Cortex of kidney (tissue), 1 donor: ENCODE results near the gene ATP2B2.

ENCODE experiments used
- DNase-seq: peaks from one replicate; lab custom pipeline; 2025; lab: John Stamatoyannopoulos, UW

The ATP2B2 gene

DNA sequence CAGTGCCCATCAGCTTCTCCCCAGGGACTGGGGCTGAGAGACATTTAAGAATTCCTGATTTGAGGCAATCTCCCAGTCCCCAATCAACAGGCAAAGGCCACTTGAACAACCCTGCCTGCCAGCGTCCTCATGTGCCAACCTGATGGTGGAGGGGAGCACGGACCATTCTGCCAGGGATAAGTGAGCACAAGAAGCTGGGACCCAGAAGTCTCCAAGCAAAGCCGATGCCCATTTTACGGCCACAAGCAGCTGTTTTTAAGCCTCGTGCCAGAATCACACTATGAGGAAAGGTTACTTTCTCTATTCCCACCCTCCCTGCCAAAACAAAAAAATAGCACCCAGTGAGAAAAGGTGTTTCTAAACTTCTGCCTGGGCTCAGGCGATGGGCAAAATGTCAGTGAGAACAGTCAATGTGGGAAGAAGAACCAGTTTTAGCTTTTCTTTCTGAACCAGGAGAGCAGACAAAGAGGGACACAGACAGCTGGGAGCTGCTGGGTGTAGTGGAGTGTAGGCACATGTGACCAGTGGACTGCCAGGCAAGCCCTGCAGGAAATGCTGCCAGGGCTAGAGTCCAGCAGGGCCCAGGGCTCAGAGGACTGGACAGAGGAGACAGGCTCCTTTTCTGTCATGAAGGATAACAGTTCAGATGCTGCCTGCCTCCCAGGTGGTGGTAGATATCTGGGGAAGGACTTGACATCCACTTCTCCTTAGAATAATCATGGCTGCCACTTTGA lies 57.7 kb downstream of the ATP2B2 start:
- DNase-seq, result no peak

DNA sequence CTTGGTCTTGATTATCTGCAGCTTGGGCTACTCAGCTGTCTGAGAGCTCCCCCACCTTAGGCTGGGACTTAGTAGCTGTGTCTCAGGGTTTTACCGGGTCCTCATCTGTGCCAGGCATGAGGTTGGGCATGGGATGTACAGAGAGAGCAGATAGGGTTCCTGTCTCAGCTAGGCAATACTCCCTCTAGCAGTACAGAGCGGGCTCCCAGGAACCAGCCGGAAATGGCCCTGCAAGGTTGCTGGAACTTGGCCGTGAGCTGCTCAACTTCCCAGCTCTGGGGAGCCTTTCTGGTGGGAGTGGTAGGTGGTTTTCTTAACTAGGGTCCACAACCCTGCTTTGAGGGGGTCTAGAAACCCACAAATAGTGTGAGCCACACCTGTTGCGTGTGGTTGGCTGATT lies 58.3 kb downstream of the ATP2B2 start:
- DNase-seq, result no peak

DNA sequence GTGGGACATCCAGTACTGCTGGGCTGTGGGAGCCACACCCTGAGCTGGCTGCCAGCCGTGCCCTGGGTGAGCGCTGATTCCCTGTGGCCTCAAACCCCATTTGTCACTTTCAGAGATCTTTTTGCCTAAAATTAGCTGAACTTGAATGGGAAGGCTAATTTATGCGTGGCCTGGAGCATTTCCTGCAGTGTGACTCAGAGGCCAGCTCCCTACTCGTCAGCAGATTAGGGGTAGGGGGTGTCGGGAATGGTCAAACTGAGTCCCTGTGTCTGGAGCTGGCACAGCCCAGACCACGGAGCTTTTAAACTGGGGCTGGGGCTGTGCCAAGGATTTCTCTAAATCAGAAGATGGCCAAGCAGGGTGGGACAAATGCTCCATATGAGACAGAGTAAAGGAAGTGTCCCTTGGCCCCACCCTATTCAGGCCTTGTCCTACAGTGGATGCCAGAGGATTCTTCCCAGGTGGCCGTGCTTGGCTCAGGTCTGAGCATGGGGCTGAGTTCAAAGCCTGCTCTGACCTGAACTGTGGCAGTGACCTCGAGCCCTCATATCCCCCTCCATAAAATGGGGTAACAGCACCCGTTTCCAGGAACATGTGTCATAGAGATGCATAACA lies 59.7 kb downstream of the ATP2B2 start:
- DNase-seq, result no peak

DNA sequence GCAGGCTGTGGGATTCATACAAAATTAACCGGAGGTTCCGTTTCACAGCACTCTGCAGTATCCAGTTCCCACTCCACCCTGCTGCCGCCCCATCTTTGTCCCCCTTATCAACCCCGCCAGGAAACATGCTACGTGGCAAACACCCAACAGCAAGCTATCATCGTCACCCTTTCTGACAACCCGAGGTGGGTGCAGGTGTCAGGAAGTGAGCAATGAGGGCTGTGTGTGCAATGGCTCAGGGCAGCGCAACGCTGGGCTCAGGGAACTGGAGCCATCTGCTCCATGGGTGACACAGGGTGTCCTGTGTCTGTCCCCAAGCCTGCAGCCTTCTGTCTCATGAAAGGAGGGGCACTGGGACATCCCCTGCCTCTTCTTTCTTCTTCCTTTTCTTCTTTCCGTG lies 60.9 kb downstream of the ATP2B2 start:
- no peak for DNase-seq

DNA sequence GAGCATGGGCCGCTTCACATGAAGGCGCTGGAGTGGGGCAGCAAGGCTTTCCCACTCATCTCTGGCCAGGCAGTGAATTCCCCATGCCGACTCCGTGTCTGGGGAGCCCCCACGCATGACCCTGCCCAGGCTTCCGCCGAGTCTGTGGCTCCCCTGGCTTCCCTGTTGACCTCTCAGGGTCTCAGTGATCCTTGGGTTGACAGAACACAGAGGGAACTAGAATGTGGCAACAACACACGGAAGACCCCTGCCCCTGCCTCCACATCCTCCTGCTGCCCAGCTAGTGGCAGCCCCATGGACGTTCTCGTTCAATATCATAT lies 61.3 kb downstream of the ATP2B2 start:
- no peak for DNase-seq

DNA sequence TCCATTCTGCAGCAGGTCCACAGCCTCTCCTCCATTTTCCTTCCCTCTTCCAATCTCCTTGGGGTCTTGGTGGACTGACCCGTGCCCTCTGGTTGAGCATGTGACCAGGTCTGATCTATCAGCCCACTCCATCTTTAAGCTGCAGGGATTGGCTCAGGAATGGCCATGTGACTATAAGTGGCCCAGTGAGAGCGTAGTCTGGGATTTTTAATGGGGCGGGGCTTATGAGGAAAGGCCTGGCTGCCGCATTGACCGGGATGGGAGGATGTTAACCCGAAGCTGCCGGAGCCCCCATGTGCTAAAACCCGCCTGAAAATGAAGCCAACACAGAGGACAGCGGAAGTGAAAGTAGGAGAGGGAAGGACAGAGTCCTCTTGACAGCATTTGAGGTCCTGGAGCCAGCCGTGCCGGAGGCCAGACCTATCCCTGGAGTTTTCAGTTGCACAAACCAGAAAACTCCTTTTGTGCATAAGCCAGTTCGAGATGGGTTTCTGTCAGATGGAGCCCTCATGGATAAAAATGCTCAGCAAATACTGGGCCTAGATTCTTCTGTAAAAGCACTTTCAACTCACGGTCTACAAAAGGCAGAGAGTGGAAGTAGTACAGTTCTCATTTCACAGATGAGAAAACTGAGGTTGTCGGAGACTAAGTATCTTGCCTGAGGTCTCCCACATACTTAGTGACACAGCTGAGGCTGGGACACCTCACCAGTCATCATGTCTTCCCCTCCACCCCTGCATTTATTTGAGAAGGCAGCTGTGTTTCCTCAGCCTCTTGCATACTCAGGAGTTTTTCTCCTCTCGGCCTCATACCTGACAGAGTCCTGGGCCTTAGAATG lies 61.9 kb downstream of the ATP2B2 start:
- no peak for DNase-seq

DNA sequence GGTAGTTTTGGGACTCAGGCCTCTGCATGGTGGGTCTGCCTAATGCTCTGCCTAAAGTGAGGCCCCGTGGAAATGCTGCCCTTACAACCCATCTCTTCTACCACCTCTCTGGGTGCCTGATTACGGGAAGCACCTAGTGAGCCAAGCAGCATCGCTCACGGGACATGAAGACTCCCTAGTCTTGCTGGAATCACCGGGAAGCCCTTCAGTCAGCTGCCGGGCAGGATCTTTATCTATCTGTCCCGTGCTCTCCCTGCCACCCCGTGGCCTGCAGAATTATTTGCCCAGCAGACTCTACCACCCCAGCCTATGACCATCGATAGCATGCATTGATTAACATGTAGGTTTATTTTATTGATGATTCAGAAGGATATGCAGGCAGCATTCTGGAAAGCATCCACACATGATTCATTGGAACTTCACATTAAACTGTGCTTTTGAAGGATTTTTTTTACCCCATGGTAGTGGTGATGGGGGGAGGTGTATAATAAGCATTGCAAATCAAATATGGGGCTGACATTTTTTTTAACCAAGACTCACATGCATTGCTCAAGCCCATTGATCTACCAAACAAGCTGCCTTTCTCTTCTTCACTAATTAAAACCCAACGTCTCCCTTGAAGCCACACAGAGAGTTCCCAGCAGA lies 63.1 kb downstream of the ATP2B2 start:
- DNase-seq, result no peak

DNA sequence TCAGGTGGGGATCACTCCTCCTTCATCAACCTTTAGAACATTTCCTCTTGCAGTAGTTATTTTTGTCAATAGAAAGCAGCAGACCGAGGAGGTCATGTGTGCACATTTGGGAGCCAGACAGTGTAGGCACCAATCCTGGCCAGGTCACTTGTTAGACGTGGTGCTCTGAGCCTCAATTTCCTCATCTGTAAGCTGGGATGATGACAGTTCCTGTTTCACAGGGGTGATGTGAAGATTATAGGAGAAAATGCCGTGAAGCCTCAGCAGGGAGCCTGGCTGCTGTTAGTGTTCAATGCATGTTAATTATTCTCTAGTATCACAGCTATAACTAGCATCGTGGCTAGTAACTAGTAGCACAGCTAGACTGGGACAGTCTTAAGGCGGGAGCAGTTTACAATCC lies 64.7 kb downstream of the ATP2B2 start:
- DNase-seq, result no peak

DNA sequence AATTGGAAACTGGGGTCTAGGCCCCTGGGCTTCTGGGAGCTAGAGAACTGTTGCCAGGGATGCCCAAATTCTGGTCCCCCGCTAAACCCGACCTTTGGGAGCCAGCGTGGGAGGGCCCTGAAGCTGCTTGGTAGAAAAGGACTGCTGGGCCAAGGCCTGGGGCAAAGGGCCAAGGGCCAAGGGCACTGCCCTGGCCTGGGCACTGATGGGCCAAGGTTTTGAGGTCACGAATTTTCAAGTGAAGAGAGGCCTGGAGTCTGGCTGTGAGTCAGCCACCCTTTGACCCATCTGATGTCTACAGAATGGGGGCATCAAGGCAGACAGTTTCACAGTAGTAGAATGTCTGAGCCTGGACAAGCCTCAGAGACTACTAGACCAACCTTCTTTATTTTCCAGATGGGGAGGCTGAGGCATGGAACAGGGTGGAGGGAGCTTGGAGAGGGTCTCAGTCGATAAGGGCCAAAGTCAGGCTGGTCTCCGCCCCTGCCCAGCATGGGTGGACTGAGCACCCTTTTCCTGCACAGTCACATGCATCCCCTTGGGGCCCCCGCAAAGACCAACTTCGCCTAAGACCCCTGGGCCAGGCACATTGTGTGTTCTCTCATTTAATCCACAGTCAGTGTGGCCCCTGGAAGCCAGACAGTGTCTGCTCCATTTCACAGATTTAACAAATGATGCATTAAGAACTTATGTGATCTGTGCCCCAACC lies 66.3 kb downstream of the ATP2B2 start:
- no peak for DNase-seq

DNA sequence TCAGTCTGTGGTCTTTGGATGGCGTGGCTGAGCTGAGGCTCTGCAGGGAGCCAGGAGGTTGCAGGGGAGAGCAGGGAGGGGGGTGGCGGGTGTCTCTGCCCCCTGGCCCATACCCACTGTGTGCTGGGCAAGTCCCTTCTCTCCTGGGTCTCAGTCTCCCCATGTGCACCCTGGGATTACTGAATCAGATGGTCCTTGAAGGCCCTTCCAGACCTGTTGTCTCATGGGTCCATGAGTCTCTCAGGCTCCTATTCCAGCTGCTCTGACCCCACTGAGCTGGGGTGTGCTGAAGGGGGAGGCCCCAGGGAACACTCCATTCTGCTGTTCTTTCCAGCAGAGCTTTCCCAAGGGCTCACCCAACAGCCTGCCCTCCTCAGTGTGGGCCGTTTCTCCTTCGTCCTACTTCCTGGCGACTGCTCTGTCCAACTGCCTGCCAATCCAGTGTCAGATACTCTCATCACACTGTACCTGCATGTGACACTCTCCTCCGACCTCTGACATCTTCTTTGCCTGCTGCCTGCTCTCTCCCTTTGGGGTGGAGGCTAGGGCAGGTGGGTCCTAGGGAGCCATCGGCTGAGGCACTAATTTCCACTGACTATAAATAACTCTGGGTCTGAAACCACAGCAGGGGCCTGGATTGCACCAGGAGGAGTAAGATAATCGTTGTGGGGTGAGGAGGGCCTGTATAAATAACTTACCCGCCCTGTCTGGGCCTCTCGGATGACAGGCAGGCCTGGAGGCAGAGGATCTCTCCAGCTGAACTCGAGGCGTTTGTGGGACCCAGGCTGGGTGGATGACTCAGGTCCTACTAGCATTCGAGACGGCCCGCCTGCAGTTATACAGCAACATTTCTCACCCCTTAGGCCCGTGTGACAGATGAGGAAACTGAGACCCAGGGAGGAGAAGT lies 67.1 kb downstream of the ATP2B2 start:
- no peak for DNase-seq

DNA sequence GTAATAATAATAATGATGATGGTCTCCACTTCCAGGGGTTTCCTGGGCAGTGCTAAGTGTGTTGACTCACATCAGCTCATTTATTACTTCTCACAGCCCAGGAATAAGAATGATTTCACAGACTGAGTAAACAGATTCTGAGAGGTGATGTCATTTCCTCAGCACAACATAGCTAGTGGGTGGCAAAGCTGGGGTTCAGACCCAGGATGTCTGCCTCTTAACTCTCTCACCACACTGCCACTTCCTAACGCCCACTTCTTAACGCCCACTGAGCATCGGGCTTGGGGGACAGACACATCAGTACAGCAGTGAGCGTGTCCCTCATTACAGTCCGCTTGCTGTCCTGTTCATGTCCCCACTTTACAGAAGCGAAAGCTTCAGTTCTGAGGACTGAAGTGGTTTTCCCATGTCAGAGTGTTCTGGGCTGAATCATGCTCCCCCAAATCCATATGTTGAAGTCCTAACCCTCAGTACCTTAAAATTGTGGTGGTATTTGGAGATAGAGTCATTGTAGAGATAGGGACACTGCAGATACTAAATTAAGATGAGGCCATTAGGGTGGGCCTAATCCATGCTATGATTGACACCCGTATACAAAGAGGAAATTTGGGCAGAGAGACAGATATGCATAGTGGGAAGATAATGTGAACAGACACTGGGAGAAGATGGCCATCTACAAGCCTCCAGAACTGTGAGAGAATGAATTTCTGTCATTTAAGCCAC lies 68.0 kb downstream of the ATP2B2 start:
- no peak for DNase-seq

DNA sequence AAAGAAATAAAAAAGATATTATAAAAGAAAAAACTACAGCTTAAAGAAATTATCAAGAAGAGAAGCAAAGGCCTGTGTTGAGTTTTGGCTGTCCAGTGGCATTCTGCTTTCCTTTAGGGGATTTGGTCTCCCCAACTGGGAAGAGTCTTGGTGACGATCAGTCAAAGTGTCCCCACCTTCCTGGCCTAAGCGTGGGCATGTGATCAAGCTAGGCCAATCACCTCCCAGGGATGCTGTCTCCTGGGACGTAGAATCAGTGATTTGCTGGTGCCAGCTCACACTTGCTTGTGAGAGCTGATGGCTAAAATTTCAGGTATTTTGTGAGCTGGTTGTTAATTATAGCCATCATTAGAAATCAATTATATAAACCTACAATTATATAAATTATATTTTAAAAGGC lies 69.5 kb downstream of the ATP2B2 start:
- no peak for DNase-seq

DNA sequence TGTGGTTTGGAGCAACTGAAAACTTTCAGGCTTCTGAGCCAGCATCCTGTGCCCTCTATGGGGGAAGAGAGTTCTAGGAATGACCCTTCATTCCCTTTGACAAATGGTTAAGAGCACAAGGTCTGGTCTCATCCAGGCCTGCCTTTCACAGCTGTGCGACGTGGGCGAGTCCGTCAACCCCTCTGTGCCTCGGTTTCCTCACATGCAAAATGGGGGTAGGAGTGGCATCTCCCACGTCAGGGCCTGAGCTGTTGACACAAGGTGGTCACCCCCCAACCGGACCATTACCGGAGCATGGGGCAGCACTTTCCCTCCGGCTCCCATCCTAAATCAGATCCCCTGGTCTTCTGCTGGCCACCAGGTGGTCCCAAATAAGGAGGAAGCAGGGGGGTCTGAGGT lies 70.4 kb downstream of the ATP2B2 start:
- no peak for DNase-seq

DNA sequence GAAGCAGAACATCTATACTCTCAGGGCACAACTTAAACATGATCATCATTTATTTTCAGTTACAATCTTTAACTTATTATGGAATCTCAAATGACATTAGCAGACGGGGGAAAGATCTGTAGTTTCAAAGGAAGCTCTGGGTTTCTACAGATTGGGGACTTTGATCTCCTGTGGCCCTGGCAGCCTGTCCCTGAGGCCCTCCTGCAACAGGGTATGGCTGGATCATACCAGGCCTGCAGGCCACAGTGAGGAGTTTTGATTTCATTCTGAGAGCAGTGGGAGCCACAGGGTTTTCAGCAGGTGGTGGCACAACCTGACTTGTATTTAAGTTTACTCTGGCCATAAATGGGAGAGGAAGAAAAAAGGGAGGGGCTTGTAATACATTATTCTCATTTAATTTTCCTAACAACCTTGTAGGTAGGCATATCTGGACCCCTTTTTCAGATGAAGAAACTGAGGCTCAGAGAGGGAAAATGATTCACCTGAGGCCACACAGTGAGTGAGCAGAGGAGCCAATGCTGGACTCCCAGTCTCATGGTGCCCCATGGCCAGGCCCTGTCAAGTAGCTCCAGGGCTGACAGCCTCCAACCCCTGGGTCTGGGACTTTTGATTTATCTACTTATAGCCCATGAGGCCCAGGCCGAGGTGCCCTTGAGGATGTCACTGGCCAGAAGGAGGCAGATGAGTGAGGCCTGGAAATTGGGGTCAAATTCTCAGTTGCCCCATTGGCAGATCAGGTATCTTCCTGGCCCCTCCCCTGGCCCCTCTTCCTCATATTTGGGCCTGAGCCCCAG lies 71.0 kb downstream of the ATP2B2 start:
- no peak for DNase-seq

DNA sequence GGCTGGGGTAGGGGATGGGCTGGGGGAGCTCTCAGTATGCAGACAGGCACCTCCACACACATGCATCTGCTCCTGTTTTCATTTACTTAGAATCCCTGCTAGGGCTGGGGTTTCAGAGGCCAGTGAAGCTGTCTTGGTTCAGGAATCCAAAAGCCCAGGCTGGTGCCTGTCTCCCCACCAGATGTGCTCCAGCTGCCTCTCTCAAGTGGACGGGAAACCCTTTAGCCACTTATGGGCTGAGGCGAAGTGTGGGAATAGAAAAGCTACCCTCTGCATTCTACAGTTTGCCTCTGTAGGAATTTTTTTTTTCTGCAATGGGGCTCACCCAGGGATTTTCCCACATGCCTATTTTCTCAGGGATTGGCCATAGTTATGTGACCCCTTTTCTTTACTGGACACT lies 72.5 kb downstream of the ATP2B2 start:
- DNase-seq, result no peak

DNA sequence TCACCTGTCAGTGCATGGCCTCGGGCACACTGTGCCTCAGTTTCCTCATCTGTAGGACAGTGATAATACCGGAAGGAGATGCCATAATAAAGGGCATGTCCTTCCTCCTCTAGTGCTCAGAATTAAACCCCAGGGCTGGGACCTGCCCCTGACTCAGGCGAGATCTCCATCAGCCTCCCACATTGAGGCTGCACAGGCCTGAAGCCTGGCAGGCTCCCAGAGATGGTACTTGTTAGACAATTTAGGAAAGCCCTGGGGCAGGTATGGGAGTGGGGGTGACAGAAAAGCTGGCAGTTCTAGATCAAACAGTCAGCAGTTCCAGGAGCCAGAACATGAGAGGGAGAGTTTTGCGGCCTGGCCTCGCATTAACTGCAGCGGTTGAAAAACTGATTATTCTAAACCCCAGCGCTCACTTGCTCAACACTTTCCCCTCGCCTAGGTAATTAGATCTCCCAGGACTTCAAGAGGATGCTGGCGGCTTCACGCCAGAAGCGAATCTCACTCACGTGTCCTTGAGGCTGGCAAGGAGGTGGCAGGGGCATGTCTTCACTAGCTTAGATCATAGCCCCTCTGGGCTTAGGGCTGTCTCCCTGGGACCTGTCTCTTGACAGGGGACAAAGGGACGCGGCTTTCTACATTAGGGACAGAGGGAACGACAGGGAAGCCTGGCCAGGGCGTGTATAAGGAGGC lies 73.1 kb downstream of the ATP2B2 start:
- no peak for DNase-seq

DNA sequence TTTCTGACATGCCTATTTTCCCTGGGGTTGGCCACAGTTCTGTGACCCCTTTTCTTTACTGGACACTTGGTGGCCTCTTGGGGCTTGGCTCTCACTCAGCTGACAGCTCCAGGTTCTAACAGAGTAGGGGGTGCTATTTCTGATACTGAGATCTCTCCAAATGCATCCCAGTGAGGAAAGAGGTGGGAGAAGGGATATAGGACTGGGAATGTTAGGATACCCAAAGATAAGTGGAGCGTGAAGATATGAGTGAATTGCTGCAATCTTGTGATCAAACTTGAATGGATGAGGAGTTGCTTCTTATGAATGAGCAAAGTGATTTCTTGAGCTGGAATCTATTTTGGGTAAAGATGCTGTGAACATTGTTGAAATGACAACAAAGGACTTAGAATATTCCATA lies 74.6 kb downstream of the ATP2B2 start:
- DNase-seq, result no peak

DNA sequence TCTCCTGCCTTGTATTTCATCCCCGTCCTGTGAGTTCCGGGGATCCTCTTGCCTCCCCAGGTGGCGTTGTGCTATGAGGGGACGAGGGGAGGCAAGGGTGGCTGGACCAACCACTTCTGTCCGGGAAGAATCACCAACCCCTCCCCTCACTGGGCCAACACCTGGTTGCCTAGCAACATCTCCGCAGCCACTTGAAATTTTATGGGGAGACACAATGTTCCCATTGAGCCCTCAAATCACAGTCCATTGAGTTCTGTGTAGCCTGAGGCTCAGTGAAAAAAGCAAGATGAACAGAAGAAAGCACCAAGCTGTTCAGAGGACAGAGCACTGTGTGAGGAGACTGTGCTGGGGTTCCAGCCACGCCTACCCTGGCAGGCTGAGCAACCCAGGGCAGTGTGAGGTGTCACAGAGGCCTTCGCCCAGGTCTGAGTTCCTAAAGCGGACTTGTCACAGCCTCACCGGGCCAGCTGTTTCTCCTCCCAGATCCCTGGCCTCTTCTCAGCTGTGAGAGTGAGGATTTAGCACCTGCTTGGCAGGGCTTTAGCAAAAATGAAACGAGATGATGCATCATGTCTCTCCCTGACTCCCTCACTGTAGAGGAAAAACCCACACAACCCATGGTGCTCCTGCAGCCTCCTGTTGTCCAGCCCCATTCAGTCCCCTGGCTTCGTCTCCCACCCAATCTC lies 76.8 kb downstream of the ATP2B2 start:
- DNase-seq, result no peak
